Kidney epithelial cell (primary cell): Measurements from ENCODE around the gene PHETA1. TPM values are rescaled to one million over a fixed set of nuclear protein-coding genes. Genes with fewer than 3 reads are reported as not detected.

Experiments used
- DNase-seq: peaks from one replicate; pipeline ENCODE4 v3.0.0-alpha.2; 2010; ENCODE audit warnings: low read depth
- H3K27me3 ChIP-seq: 2 replicates; pipeline ENCODE4 v1.6.0; 2011; ENCODE audit warnings: low read length; ENCODE audit not compliant: control insufficient read depth, insufficient read depth
- H3K36me3 ChIP-seq: 2 replicates; pipeline ENCODE4 v1.5.1; 2011; ENCODE audit warnings: low read length; ENCODE audit not compliant: control insufficient read depth, insufficient read depth
- H3K4me3 ChIP-seq: 2 replicates; pipeline ENCODE4 v1.5.1; 2011; ENCODE audit warnings: low read depth, mild to moderate bottlenecking, control low read depth, low read length
- CTCF ChIP-seq: IDR thresholded peaks from 2 replicates; pipeline ENCODE4 v1.5.1; 2011; ENCODE audit warnings: mild to moderate bottlenecking, moderate library complexity, low read length, control low read depth, inconsistent platforms; ENCODE audit not compliant: insufficient read depth, poor library complexity, severe bottlenecking
- total RNA-seq: library from RNA; depleted of rRNA; stranded (reverse); fragments of >200 nt; gene quantifications from 2 replicates; pipeline ENCODE4 v1.2.3, GENCODE V29; 2015

Gene PHETA1
- total RNA-seq, 1 donor from 2014 or later: 16.0 TPM

- H3K27me3 ChIP-seq: no peaks in the 10 kb centered on the region
- H3K36me3 ChIP-seq: no peaks in the 10 kb centered on the region
- no peak for DNase-seq
- no peak overlapping the region for H3K4me3 ChIP-seq
- TF ChIP-seq CTCF: no peak
These were observed 17.9 kb downstream of the PHETA1 start for GRCh38 chr12:111351026-111351425.

GRCh38 chr12:111349748-111350520 lies 19.0 kb downstream of the PHETA1 start:
- no peak for DNase-seq
- H3K4me3 ChIP-seq: no peak overlapping the region
- TF ChIP-seq CTCF: no peak
- H3K36me3 ChIP-seq: no peaks in the 10 kb centered on the region
- no peaks in the 10 kb centered on the region for H3K27me3 ChIP-seq

- no peaks in the 10 kb centered on the region for H3K36me3 ChIP-seq
- TF ChIP-seq CTCF: no peak
- no peak overlapping the region for H3K4me3 ChIP-seq
- DNase-seq: no peak
- no peaks in the 10 kb centered on the region for H3K27me3 ChIP-seq
These were observed 19.7 kb downstream of the PHETA1 start for GRCh38 chr12:111349101-111349747.

- TF ChIP-seq CTCF: no peak
- Histone ChIP-seq H3K27me3 (no peaks in the 10 kb centered on the region), H3K4me3 (no peak overlapping the region), H3K36me3 (no peaks in the 10 kb centered on the region)
- no peak for DNase-seq
These were observed 20.8 kb downstream of the PHETA1 start for GRCh38 chr12:111347891-111348644.

- no peaks in the 10 kb centered on the region for H3K27me3 ChIP-seq
- no peak for DNase-seq
- no peak overlapping the region for H3K4me3 ChIP-seq
- no peaks in the 10 kb centered on the region for H3K36me3 ChIP-seq
- TF ChIP-seq CTCF: no peak
These were observed 24.5 kb downstream of the PHETA1 start for GRCh38 chr12:111344254-111344875.
